GM15510 (cell line): ENCODE measurements around the gene RHBDL2.

Source experiments
- POLR2A ChIP-seq: IDR thresholded peaks from 3 replicates; pipeline ENCODE4 v1.6.1; 2011; ENCODE audit warnings: borderline replicate concordance; ENCODE audit not compliant: insufficient read length; ENCODE audit errors: extremely low read depth

RHBDL2 gene

DNA sequence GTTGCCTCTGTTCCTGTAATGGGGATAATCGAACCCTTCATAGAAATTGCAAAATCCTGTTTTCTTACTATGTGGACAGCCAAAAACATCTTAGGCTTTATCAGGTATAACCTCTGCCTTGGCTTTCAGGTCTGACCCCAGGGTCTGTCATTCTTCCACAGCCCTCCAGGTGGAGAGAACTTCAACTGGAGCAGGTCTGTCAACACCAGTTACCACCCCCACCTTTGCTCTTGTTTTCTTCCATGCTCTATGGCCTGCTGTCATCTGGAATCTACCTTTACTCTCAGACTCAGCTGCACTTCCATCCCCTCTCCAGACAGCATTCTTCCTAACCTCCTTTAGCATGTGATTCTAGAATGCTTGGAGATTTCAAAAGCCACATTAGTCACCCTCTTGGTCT, 49.9 kb downstream of the RHBDL2 start:
- no peak for TF ChIP-seq POLR2A

DNA sequence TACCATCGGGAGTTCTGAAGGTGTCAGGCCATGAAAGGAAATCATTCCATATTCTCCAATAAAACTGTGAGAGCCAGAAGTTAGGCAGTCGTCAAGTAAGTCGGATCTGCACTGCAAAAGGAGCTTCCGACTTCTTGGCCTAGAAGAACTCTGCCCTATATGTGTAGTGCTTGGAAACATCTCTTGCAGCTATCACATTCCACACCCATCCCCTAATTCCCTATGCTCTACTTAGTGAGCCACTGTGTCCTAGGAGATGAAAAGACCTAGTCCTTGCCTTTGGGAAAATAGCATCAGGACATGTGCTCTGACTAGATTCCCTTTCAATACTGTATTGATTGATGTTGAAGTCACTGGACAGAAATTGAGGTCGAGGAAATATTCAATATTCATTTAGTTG, 52.0 kb downstream of the RHBDL2 start:
- no peak for TF ChIP-seq POLR2A

DNA sequence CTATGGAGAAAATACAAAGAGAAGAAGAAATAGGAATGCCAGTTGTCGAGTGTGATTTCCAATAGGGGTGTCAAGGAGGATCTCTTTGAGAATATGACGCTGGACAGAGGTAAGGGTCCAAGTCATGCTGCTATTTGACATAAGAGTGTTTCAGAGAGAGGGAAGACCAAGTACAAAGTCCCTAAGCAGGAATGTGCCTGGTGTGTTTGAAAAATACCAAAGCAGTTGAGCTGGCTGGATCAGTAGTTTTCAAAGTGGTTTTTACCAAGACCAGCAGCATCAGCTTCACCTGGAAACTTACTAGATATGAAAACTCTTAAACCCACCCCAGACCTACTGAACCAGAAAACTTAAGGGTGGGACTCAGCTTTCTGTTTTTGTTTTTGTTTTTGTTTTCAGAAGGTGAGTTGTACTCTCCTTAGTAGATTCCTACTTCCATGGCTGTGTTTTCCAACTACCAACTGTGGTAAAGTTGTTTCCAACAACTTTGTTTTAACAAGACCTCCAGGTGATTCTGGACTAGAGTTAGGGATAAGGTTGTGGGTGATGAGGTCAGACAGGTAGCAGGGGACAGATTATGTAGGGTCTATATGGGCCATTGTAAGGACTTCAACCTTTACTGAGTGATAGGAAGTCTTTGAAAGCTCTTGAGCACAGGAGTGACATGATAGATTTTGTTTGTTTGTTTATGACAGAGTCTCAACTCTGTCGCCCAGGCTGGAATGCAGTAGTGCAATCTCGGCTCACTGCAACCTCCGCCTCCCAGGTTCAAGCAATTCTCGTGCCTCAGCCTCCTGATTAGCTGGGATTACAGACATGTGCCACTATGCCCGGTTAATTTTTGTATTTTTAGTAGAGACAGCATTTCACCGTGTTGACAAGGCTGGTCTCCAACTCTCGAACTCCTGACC, 53.0 kb downstream of the RHBDL2 start:
- no peak for TF ChIP-seq POLR2A

DNA sequence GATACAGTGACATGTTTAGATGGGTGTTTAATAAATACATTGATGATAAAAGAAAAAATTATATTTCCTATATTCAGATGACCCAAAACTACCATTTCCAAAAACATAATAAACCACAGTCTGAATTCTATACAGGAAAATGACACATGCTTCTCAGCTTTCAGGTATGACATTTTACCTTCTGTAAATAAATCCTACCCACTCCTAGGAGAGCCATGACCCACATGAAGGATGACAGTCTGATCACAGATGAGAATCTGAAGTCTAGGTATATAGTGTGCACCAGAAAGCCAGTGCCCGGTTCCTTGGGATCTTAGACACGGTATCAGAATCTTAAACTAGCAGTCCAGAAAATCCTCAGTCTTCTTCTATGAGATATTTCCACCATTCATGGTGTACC, 56.5 kb downstream of the RHBDL2 start:
- no peak for TF ChIP-seq POLR2A

DNA sequence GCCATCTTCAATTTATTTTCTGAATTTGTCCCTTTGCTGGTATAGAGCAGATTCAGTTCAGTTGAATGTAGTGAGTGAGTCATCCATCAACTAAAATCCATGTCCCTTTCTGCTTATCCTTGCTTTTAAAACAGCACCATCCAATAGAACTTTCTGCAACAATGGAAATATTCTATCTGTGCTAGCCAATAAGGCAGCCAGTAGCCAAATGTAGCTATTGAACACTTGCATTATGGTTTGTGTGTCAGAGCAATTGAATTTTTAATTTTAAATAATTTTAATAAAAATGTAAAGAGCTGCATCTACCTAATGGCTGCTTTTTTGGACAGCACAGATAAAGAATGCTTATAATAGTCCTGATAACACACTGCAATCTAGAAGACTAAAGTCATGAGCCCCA, 60.1 kb downstream of the RHBDL2 start, which contains the start of gene GJA9:
Gene GJA9, minus strand, starts transcription at position 101 of the 400 bp plus-strand sequence. CDS start 5,489 bp downstream, outside the sequence.
- TF ChIP-seq POLR2A: no peak

DNA sequence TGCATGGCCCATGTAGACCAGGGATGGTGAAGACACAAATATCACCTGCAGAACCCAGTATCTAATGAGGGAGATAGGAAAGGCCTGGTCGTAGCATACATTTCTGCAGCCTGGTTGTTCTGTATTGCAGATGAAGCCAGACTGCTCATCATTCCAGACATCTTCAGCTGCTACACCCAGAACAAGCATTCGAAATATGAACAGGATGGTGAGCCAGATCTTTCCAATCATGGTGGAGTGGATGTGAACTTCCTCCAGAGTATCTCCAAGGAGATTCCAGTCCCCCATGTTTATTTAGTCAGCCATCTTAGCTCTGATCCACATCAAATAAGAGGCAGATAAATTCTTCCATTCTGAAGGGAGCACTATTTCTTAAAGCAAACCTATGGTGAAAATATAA, 65.8 kb downstream of the RHBDL2 start:
- TF ChIP-seq POLR2A: no peak

DNA sequence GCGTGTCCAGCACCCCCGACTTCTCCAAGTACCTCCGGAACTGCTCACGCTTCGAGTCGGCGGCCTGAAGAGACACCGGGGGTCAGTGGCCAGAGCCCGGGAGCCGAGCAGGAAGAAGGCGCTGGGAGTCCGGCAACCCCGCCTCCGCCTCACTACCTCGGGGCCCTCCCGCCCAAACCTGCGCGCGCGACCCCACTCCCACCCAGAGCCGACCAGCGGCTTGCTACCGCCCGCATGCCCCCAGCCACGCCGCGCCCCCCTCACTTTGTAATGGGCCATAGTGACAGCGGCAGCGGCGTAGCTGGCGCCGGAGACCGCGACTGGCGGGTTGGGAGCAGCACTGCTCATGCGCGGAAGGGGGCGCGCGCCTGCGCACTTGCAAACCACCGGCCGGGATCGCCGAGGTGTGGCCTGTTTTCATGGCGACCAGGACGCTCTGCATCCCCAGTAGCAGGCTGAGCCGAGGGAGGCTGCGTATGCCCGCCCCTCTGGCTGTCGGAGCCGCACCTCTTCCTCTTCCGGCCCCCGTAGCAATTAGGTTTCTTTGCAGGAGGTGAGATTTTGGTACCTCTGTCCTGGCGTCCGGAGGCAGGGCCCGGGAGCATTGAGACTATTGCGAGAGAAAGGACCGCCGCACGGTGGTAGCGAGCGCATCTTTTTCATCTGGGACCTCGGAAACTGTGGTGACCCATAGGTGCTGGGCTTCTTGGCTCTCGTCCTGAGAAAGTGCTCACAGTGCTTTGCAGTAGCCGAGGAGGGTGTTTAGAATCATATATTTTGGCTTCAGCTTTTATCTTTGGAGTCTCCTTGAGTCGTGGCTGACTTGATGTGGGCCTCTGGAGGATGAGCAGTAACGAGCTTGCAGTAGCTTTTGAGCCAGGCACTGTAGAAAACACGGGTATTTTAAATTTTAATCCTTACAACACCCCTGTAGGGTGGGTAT, 68.3 kb downstream of the RHBDL2 start, which contains the start of gene MYCBP:
Gene MYCBP, minus strand, starts transcription at position 322 of the 943 bp plus-strand sequence. Its CDS starts 43 bp downstream, at position 279.
- peak; percentile 80 for TF ChIP-seq POLR2A

DNA sequence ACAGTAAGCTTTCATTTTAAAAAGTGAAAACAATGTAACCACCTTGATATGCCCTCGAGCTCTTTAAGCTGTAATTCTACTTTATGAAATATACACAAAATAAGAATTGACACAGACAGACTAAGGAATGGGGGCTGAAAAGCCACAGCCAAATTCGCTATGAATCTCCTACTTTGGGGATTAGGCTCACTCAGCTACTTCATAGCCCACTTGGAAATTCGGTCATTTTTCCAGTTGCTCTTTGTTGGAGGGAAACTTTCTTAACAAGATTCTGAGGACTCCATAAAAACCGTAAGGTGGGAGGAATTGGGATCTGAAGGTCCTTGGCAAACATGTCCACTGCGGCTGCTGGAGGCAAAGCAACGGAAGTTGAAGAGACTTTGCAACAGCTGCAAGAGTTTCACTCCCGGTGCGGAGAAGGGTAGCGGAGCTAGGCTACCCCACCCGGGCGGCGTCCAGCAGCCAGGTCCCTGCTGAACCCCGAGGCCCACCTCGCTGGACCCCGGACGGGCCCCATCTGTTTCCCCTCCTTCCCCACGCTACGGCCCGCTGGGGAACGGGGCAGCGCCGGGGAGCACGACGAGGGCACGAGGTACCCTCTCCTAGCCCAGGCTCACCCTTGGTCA, 69.1 kb downstream of the RHBDL2 start:
- no peak for TF ChIP-seq POLR2A

DNA sequence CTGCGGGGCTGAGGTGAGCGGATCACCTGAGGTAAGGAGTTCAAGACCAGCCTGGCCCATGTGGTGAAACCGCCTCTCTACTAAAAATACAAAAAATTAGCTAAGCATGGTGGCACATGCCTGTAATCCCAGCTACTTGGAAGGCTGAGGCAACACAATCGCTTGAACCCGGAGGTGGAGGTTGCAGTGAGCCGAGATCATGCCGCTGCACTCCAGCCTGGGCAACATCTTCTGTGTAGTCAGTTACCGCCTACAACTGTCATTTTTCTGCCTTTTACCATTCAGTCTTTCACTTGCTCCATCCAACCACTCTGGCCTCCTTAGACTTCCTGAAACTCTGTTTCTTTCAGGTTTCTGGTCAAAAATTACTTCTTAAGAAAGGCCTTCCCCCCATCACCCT, 70.6 kb downstream of the RHBDL2 start:
- TF ChIP-seq POLR2A: no peak

DNA sequence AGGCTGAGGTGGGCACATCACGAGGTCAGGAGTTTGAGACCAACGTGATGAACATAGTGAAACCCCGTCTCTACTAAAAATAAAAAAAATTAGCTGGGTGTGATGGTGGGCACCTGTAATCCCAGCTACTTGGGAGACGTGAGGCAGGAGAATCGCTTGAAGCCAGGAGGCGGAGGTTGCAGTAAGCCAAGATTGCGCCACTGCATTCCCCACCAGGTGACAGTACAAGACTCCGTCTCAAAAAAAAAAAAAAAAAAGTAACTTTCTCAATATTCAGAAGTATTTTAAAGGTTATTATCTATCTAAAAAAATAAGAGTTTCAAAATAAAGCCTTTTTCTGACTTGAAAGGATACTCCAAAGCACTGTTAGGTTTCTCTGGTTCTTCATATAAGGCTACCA, 74.4 kb downstream of the RHBDL2 start:
- TF ChIP-seq POLR2A: no peak

DNA sequence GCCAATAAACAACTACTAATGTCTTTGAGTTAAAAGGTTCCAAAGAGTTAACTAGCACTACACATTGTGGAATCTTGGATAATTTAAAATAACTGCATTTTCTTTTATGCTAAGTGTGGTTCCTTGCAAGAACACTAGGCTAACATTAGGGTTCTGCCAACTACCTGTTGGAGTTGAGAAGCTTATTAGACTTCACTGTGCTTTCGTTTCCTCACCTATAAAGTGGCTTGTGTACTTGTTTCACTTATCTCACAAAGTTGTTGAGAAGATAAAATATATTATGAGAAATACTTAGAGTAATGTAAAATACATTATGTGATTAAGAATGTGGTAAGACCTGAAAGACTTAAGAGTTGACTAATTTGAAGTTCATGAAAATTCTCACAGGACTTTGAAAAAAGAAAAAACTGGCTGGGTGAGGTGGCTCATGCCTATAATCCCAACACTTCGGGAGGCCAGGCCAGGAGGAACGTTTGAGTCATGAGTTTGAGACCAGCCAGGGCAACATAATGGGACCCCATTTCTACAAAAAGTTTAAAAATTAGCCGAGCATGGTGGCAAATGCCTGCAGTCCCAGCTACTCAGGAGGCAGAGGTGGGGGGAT, 76.4 kb downstream of the RHBDL2 start:
- no peak for TF ChIP-seq POLR2A

DNA sequence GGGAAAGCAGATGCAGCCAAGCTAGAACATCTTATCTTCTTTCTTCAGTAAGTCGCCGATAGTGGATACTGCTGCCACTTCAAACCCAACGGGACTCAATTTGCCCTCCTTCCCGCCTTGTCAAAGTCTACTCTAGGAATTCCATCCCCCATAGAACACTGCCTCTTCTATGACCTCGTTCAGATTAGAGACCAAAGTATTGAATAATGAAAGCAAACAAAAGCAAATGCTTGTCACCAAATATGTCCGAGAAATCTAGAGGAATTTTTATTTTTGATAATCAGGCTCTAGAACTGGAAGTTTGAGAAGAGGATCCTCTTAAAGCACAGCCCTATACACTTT, 81.2 kb downstream of the RHBDL2 start:
- no peak for TF ChIP-seq POLR2A

DNA sequence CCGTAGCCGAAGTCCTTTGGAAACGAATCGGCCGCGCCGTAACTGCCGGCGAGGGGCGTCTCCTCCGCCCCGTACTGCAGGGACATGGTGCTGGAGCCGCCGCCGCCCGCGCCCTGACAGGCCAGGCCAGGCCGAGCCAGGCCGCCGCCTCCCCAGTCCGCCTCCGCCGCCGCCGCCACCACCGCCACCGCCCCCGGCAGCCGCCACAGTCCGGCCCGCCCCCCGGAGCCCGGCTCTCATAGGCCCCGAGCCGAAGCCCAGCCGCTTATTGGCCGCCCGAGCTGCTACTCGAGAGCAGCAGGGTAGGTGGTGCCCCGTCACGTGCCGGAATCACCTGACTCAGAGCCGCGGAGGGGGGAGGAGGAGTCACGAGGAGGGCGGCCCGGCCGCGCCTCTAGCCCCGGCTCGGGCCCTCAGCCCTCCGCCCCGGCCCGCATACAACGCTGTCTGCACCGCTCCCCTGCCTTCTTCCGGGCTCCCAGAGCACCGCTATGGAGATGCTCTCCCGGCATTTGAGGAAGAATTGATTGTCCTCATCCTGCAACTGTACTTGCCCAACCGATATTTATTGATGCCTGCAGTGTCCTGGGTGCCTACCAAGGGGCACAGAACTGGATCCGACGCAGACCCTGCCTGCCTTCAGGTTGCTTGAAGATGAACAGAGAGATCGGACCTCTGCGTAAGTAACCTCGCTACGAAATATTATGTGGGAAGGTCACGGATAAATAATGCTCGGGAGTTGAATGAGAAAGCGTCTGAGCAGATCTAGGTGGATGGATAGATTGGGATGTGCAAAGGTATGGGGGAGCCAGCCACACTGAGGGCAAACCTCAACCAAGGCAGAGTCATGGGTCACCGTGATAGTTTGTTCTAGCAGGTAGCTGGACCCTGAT, 81.8 kb downstream of the RHBDL2 start, which contains the start of gene RRAGC:
Gene RRAGC, minus strand, starts transcription at position 212 of the 893 bp plus-strand sequence. Its CDS starts 126 bp downstream, at position 86.
- peak; percentile 59 for TF ChIP-seq POLR2A

DNA sequence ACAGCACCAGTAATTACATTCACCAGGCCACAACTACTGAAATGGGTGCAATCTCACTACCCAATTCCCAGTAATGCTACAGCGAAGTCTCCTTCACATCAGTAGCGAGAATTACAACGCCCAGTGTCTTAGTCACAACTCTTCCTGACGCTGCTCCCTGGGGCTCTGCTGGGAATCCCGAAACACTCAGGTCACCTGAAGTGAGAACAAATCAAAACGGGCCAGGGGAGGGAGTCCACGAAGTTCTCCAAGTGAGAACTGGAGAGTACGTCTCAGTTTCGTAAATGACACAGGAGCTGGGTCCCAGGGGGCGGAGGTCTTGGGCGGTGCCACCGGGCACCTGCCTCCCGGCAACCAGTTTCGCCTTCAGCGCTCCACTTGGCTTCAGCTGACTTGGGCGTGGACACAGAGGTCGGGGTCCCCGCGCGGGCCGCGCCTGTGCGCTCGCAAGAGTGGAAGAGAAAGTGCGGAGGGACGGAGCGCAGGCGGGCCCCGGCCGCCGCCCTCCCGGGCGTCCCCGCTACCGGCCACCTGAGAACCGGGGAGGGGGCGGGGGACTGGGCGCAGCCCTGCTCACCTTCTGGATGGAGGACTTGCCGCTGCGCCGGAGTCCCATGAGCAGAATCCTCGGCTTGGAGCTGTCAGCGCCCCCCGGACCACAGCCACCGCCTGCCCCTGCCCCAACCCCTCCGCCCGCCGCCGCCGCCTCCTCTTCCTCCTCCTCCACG, 82.6 kb downstream of the RHBDL2 start:
- no peak for TF ChIP-seq POLR2A
